Nephron progenitor cell (in vitro differentiated cells): Measurements from ENCODE around the gene TTI1.
A peak's percentile ranks its signal among the peaks of the same experiment; 100 is the strongest.

Experiments used
- DNase-seq: peaks from one replicate; pipeline ENCODE4 v3.0.0; 2021
- H3K27ac Mint-ChIP-seq: 2 replicates; pipeline ENCODE4 v1.8.0; 2021; ENCODE audit warnings: mild to moderate bottlenecking, moderate library complexity, mixed read lengths
- H3K27me3 Mint-ChIP-seq: 2 replicates; pipeline ENCODE4 v1.8.0; 2021; ENCODE audit warnings: mild to moderate bottlenecking, low read depth, mixed read lengths; ENCODE audit not compliant: poor library complexity
- H3K36me3 Mint-ChIP-seq: 2 replicates; pipeline ENCODE4 v1.8.0; 2021; ENCODE audit warnings: low read depth, mixed read lengths
- H3K4me1 Mint-ChIP-seq: 2 replicates; pipeline ENCODE4 v1.8.0; 2021; ENCODE audit warnings: mixed read lengths
- H3K4me3 Mint-ChIP-seq: 2 replicates; pipeline ENCODE4 v1.8.0; 2021; ENCODE audit warnings: mild to moderate bottlenecking, moderate library complexity, mixed read lengths
- H3K9me3 Mint-ChIP-seq: 2 replicates; pipeline ENCODE4 v1.8.0; 2021; ENCODE audit warnings: mild to moderate bottlenecking, moderate library complexity, mixed read lengths
- TF ChIP-seq, protein P1 (sequence below): fragments of 200-600 bp; sonication (generic); IDR thresholded peaks from 2 replicates; pipeline ENCODE4 v1.5.0; 2021; ENCODE audit warnings: antibody characterized with exemption

Gene TTI1

DNA sequence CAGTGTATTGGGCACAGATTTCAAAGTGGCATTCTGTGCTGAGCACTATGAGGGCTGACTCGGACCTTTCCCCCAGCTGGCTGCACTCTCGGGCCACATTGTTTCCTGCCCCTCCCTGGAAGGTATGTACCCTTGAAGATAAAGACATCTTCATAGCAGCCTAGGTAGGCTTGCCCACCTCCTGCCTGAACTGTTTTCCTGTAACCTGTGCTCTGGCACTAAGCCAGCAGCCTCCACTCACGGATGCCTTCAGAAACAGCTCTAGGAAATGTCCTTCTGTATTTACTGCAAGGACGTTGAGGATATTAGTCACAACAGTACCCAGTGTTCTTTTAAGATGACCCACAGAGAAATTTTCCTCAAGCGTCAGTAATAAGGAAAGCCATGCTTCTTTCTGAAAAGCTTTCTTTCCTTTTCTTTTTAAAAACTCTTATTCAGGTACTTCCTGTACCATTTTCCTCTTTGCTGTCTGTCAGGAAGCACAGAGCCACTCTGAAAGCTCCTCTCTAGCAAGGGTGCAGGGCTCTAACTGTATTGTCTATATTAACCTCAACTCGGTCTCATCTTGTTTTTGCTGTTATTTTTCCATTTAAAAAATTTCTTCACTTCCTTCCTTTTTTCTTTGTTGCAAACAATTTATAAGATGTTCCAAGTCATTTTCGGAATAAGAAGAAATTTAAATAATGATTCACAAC, 43.5 kb downstream of the TTI1 start:
- H3K4me3 Mint-ChIP-seq = no peak overlapping the region
- H3K9me3 Mint-ChIP-seq = no peaks in the 10 kb centered on the region
- DNase-seq = no peak
- TF ChIP-seq, protein P1, sequence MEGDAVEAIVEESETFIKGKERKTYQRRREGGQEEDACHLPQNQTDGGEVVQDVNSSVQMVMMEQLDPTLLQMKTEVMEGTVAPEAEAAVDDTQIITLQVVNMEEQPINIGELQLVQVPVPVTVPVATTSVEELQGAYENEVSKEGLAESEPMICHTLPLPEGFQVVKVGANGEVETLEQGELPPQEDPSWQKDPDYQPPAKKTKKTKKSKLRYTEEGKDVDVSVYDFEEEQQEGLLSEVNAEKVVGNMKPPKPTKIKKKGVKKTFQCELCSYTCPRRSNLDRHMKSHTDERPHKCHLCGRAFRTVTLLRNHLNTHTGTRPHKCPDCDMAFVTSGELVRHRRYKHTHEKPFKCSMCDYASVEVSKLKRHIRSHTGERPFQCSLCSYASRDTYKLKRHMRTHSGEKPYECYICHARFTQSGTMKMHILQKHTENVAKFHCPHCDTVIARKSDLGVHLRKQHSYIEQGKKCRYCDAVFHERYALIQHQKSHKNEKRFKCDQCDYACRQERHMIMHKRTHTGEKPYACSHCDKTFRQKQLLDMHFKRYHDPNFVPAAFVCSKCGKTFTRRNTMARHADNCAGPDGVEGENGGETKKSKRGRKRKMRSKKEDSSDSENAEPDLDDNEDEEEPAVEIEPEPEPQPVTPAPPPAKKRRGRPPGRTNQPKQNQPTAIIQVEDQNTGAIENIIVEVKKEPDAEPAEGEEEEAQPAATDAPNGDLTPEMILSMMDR = no peak
- H3K36me3 Mint-ChIP-seq = peaks cover 41% of the 10 kb centered on the region
- peaks cover 5% of the 10 kb centered on the region for H3K27me3 Mint-ChIP-seq
- H3K4me1 Mint-ChIP-seq = peaks cover 33% of the 10 kb centered on the region
- no peak overlapping the region for H3K27ac Mint-ChIP-seq

DNA sequence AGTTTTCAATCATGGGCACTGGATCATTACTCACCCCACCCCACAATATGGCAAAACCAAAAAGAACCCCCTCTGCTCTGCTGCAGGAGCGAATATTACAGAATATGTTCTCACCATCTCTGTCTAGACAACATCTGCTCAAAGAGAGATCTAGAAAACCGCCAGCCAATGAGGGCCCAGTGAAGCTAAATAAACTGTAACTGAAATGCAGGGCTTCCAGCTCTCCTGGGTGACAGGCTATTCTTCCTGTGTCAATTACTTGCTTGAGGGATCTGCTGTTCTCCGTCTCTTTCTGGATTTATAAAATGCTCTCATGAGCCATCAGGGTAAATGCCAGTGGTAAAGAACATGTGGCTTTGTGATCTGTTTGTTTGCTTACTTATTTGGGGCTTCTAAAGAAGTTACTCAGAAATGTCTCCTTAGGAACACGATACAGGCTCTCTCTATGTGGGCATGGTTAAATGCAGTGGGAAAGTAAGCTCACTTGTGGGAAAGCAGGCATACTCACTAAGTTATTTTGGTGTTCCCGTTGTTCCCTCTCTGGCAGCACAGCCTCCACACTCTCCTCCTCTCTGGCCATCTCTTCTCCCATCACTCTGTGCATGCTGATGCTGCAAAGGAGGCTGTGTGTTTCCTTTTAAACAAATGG, 44.8 kb downstream of the TTI1 start:
- TF ChIP-seq, protein P1 = no peak
- Mint-ChIP-seq H3K9me3 (no peaks in the 10 kb centered on the region), H3K36me3 (peaks cover 33% of the 10 kb centered on the region), H3K27me3 (peaks cover 5% of the 10 kb centered on the region), H3K4me1 (peaks cover 42% of the 10 kb centered on the region), H3K27ac (peak overlapping the region; percentile 2), H3K4me3 (no peak overlapping the region)
- no peak for DNase-seq

DNA sequence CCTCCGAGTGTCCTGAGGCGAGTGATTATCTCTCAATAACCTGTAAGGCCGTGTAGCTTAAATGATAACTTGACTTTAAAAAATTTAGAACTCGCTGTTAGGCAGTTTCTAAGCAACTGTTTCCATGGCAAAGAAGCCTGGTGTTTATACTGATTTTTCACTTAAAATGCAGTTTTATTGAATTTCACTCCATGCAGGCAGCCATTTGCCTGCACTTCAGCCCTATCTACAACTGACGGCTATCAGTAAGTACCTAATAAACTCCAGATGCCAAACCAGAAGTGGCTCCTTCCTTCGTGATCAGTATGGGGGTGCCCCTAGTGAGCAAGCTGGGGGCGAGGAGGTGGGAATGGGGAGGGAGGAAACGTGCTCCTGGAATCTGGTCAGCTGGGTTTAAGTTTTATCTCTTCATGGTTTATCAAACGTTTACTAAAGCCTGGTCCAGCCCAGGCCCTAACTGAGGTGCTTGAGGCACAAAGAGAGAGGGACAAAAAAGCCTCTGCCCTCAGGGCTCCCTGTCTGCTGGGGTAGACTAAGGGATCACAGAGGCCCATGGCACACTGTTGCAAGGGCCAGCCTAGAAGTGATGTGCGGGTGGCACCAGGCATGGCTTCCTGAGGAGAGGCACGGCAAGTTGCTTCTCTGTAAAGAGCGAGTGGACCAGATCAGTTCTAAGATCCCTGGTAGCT, 45.5 kb downstream of the TTI1 start:
- Mint-ChIP-seq H3K4me1 (peaks cover 38% of the 10 kb centered on the region), H3K9me3 (no peaks in the 10 kb centered on the region), H3K4me3 (no peak overlapping the region), H3K27me3 (peaks cover 5% of the 10 kb centered on the region), H3K27ac (peak overlapping the region; percentile 68), H3K36me3 (peaks cover 38% of the 10 kb centered on the region)
- no peak for DNase-seq
- TF ChIP-seq, protein P1 = no peak

DNA sequence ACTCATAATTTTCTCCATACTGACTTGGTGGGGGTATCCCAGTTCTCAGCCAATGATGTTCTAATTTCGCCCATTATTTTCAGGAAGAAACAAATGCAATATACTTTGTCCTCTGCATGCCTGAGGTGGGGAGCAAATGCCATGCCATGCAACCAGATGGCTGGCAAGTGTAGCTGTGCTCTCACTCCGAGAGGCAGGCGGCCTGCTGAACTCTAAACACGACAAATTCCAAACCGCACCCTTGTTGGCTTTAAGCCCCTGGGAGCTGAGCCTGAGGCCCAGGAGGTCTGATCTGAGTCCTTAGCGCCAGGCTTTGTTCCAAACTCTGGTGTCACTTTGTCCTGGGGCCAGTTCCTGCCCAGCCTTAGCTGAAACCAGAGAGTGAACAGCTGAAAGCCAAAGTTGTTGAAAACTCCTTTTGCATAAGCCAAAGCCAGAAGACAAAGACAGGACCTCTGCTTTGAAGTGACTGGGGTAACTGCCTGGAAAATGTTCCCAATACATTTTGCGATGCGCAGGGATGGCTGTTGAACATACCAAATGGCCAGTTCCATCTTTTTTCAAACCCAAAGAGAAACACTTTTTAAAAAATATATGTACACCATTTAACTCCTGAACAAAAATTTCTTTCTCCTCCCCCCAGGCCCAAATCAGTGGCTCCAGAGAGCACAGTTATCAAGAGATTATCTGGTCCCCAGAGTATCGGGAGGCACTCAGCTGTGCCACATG, 46.2 kb downstream of the TTI1 start:
- TF ChIP-seq, protein P1 = no peak
- no peak overlapping the region for H3K4me3 Mint-ChIP-seq
- H3K27me3 Mint-ChIP-seq = peaks cover 9% of the 10 kb centered on the region
- peaks cover 36% of the 10 kb centered on the region for H3K4me1 Mint-ChIP-seq
- no peaks in the 10 kb centered on the region for H3K9me3 Mint-ChIP-seq
- peaks cover 45% of the 10 kb centered on the region for H3K36me3 Mint-ChIP-seq
- H3K27ac Mint-ChIP-seq = peak overlapping the region; percentile 72
- DNase-seq = no peak

DNA sequence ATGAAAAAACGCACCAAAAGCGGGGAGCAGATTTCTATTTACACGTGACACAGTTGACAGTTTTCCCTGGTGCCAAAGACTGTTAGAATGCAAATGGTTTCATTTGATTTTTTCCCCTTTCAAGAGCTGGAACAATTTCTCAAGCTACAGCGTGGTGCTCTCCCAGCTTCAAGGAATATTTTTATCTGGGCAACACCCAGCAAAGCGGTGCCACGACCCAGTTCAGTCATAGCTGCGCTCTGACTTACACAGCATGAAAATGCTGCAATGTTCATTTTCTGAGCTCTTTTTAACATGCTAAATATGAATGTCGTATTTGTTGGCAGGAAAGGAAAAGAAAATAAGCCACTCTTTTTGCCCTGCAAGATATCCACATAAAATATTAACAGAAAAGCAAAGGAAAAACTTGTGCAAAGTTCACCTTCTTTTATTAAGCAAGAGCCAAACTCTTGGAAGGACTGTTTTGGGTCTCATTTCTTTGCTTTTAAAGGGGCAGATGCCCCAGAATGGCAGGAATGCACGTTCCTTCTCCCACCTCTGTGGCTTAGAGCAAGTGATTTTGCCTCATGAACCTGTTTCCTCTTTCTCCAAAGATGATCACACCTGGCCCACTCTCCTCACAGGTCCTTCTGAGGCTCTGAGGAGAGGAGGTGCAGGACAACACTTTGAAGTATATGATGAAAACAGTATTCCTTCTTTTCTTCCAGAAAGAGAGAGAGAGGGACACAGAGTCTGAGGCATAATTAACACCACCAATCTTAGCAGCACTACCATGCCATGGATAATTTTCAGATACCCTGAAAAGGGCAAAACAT, 47.0 kb downstream of the TTI1 start:
- H3K27ac Mint-ChIP-seq = peak overlapping the region; percentile 27
- TF ChIP-seq, protein P1 = no peak
- DNase-seq = no peak

More for the DNA sequence above, 47.0 kb downstream of the TTI1 start:
- no peak overlapping the region for H3K4me3 Mint-ChIP-seq
- peaks cover 36% of the 10 kb centered on the region for H3K4me1 Mint-ChIP-seq
- H3K9me3 Mint-ChIP-seq = no peaks in the 10 kb centered on the region
- peaks cover 47% of the 10 kb centered on the region for H3K36me3 Mint-ChIP-seq
- peaks cover 9% of the 10 kb centered on the region for H3K27me3 Mint-ChIP-seq
